ENCODE results near the gene C3AR1. TPM values are rescaled to one million over a fixed set of nuclear protein-coding genes. Genes with fewer than 3 reads are reported as not detected.
"Not testable (repeated sequence)": the region's sequence is repeated elsewhere in the genome, so short reads cannot be mapped to it uniquely, and the experiment has no call there.

C3AR1 gene
- total and polyA plus RNA-seq, 5 experiments from 2014 or later, result 0.09 to 6.5 (median 2.0) TPM

- peak in 1 of 2 donors; percentile 12 for ATAC-seq
- Mint-ChIP-seq H3K36me3 (peaks cover 0 to 21% (median 3%) of the 10 kb centered on the region in 3 donors), H3K4me1 (peaks cover 27 to 84% (median 65%) of the 10 kb centered on the region in 4 donors), H3K9me3 (no peaks in the 10 kb centered on the region), H3K27me3 (no peaks in the 10 kb centered on the region), H3K4me3 (peak overlapping the region; percentile 80 to 99 (median 96)), H3K27ac (peak overlapping the region; percentile 91 to 100 (median 99))
- DNase-seq, result peak in 6 of 10 donors; percentile 5 to 34 (median 20)
- POLR2A ChIA-PET, result interaction anchor here (0.7 to 2.4 kb wide), 8 partner anchors 11 to 221 kb away, joined by 3 to 18 read pairs (median 4); partner anchors contain the start of genes C3AR1, FOXJ2 and SLC2A3
Measured at GRCh38 chr12:8081251-8081920, 15.2 kb upstream of the C3AR1 start.

DNA sequence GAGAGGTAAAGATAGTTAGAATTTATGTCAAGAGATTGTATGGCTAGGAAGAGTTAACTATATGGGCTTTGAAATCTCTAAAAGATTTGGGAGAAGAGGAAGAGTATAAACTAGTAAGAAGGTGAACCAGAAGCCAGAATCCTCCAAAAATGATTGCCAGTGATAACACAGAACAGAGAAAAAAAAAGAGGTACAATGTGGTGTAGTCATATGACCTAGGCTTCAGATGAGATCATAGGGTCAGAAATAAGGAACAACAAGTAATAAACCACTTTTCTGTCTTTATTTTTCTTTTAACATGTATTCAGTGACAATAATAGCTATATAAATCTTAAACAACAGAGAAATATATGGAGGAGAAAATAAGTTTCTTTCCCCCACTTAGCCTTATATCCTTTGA is 14.0 kb upstream of the C3AR1 start:
- Mint-ChIP-seq H3K36me3 (peaks cover 0 to 13% (median 0%) of the 10 kb centered on the region in 3 donors), H3K27ac (peak overlapping the region; percentile 80 to 100 (median 98)), H3K4me1 (peaks cover 25 to 75% (median 58%) of the 10 kb centered on the region in 4 donors), H3K9me3 (no peaks in the 10 kb centered on the region), H3K27me3 (no peaks in the 10 kb centered on the region), H3K4me3 (peak overlapping the region; percentile 4 to 99 (median 60))
- DNase-seq (no peak), ATAC-seq (no peak)
- POLR2A ChIA-PET, result no interaction called here

DNA sequence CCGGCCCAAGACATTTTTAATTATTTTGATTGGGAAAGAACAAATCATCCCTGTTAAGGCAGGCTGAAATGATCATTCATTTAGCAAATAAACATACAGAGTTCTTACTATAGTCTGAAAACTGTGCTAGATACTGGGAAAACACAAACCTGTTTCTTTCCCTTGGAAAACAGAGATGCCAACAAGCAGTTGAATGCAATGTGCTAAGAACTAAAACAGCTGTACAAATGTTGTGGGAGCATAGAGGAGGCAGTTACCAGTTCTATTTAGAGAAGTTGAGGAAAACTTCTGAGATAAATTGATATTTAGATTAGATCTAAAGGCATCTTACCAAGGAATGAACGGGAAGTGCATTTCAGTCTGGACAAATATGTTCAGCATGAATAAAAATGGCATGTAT is 12.8 kb upstream of the C3AR1 start:
- no peaks in the 10 kb centered on the region for H3K27me3 Mint-ChIP-seq
- DNase-seq, result no peak
- peaks cover 0 to 6% (median 0%) of the 10 kb centered on the region in 3 donors for H3K36me3 Mint-ChIP-seq
- ATAC-seq, result no peak
- POLR2A ChIA-PET, result interaction anchor here (0.6 to 3.8 kb wide), 15 partner anchors 8 to 1266 kb away, joined by 3 to 18 read pairs (median 4); partner anchors contain the start of genes C3AR1 and FOXJ2
- peak overlapping the region; percentile 84 to 100 (median 96) for H3K27ac Mint-ChIP-seq
- H3K9me3 Mint-ChIP-seq, result no peaks in the 10 kb centered on the region
- H3K4me3 Mint-ChIP-seq, result peak overlapping the region in 6 of 10 donors; percentile 15 to 36 (median 25)
- peaks cover 18 to 65% (median 46%) of the 10 kb centered on the region in 4 donors for H3K4me1 Mint-ChIP-seq

DNA sequence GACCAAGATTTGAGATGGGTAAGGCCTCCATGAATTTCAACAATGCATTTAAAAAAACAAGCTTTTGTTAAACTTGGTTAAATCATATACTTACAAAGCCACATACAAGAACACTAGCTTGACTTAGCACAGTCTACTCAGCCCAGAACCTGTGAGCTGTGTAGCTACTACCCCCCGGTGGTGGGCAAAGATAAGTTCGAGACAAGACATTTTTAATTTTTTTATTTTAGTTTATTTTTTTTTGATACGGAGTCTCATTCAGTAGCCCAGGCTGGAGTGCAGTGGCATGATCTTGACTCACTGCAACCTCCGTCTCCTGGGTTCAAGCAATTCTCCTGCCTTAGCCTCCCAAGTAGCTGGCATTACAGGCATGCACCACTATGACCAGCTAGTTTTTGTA is 12.2 kb upstream of the C3AR1 start:
- peaks cover 0 to 1% (median 0%) of the 10 kb centered on the region in 3 donors for H3K36me3 Mint-ChIP-seq
- POLR2A ChIA-PET, result interaction anchor here (0.6 to 3.8 kb wide), 17 partner anchors 8 to 1266 kb away, joined by 3 to 18 read pairs (median 4); partner anchors contain the start of genes C3AR1, FOXJ2 and SLC2A3
- peaks cover 16 to 59% (median 42%) of the 10 kb centered on the region in 4 donors for H3K4me1 Mint-ChIP-seq
- peaks cover 0 to under 1% (median 0%) of the 10 kb centered on the region in 5 donors for H3K27me3 Mint-ChIP-seq
- H3K9me3 Mint-ChIP-seq, result no peaks in the 10 kb centered on the region
- peak overlapping the region in 6 of 10 donors; percentile 15 to 36 (median 25) for H3K4me3 Mint-ChIP-seq
- ATAC-seq (peak; percentile 29 to 35), DNase-seq (peak; percentile 42 to 89 (median 68))
- peak overlapping the region; percentile 84 to 100 (median 96) for H3K27ac Mint-ChIP-seq

- no peaks in the 10 kb centered on the region for H3K36me3 Mint-ChIP-seq
- no peak overlapping the region for H3K4me3 Mint-ChIP-seq
- no peaks in the 10 kb centered on the region for H3K9me3 Mint-ChIP-seq
- POLR2A ChIA-PET, result interaction anchor here (1.0 to 3.8 kb wide), 6 partner anchors 9 to 217 kb away, joined by 3 to 18 read pairs (median 6); partner anchors contain the start of genes C3AR1, FOXJ2 and SLC2A3
- peak overlapping the region in 8 of 10 donors; percentile 5 to 63 (median 34) for H3K27ac Mint-ChIP-seq
- ATAC-seq, result no peak
- peaks cover 0 to 2% (median 0%) of the 10 kb centered on the region in 5 donors for H3K27me3 Mint-ChIP-seq
- H3K4me1 Mint-ChIP-seq, result peaks cover 12 to 48% (median 31%) of the 10 kb centered on the region in 4 donors
- no peak for DNase-seq
Measured at GRCh38 chr12:8077207-8077606, 11.0 kb upstream of the C3AR1 start.

GRCh38 chr12:8076366-8076765 is 10.2 kb upstream of the C3AR1 start:
- DNase-seq (no peak), ATAC-seq (no peak)
- no peak overlapping the region for H3K4me3 Mint-ChIP-seq
- H3K27ac Mint-ChIP-seq, result no peak overlapping the region
- H3K4me1 Mint-ChIP-seq, result peaks cover 12 to 41% (median 30%) of the 10 kb centered on the region in 4 donors
- H3K27me3 Mint-ChIP-seq, result peaks cover 0 to 2% (median 0%) of the 10 kb centered on the region in 5 donors
- no peaks in the 10 kb centered on the region for H3K9me3 Mint-ChIP-seq
- no peaks in the 10 kb centered on the region for H3K36me3 Mint-ChIP-seq
- POLR2A ChIA-PET, result interaction anchor here (1.0 to 3.8 kb wide), 2 partner anchors 10 to 140 kb away, joined by 3 to 18 read pairs; partner anchors contain the start of genes C3AR1 and SLC2A3

GRCh38 chr12:8075935-8076334 is 9.8 kb upstream of the C3AR1 start:
- Mint-ChIP-seq H3K36me3 (no peaks in the 10 kb centered on the region), H3K9me3 (no peaks in the 10 kb centered on the region), H3K4me3 (no peak overlapping the region), H3K4me1 (peaks cover 12 to 37% (median 26%) of the 10 kb centered on the region in 4 donors), H3K27ac (no peak overlapping the region), H3K27me3 (peaks cover 0 to 2% (median 0%) of the 10 kb centered on the region in 5 donors)
- DNase-seq (no peak), ATAC-seq (no peak)
- POLR2A ChIA-PET, result interaction anchor here (1.0 to 3.8 kb wide), 2 partner anchors 10 to 140 kb away, joined by 3 to 18 read pairs; partner anchors contain the start of genes C3AR1 and SLC2A3

- H3K9me3 Mint-ChIP-seq, ATAC-seq, H3K36me3 Mint-ChIP-seq, POLR2A ChIA-PET, H3K27me3 Mint-ChIP-seq, DNase-seq, H3K4me3 Mint-ChIP-seq: not testable (repeated sequence)
- H3K27ac Mint-ChIP-seq, result peak overlapping the region in 2 of 10 donors; percentile 27 to 55
- H3K4me1 Mint-ChIP-seq, result peaks cover 4 to 15% (median 4%) of the 10 kb centered on the region in 4 donors
Measured at GRCh38 chr12:8071820-8072219, 5.7 kb upstream of the C3AR1 start.

DNA sequence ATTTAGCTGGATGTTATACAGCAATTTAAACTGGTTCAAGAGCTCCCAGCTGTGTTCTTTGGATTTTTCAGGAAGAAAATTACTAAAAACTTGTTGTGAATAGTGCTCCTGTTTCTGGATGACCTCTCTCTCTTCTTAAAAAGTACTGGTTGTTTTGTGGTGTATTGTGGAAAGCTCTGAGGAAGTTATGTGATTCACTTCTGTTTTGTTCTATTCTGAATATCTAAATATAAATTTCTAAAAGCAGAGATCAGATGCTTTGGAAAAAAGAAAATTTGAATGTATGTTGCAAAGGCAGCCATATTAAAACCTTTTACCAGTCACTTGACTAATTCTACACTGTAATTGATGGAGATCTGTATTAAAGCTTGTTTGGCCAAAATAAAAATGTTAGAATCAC is 3.4 kb upstream of the C3AR1 start:
- Mint-ChIP-seq H3K36me3 (no peaks in the 10 kb centered on the region), H3K9me3 (no peaks in the 10 kb centered on the region), H3K27ac (peak overlapping the region in 4 of 10 donors; percentile 2 to 83 (median 26)), H3K27me3 (peaks cover 0 to 2% (median 0%) of the 10 kb centered on the region in 5 donors), H3K4me1 (peaks cover 17 to 35% (median 24%) of the 10 kb centered on the region in 4 donors), H3K4me3 (no peak overlapping the region)
- DNase-seq (no peak), ATAC-seq (no peak)
- POLR2A ChIA-PET, result interaction anchor here (1.2 kb wide), 1 partner anchor 42 kb away, joined by 3 read pairs; no protein-coding TSS in a partner anchor

DNA sequence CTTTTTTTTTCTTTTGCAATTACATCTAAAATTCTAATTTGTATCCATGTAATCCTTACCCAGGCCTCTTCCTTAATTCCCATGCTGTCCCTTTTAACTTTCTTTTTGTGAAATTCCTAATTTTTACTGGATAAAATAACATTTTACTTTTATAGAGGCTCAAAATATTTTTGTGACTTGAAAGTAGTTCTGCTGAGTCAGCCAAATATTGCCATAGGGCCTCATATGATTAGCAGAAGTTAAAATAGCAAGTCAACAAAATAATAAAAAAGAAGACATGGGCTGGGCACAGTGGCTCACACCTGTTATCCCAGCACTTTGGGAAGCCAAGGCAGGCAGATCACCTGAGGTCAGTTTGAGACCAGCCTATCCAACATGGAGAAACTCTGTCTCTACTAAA is 2.0 kb downstream of the C3AR1 start:
- Mint-ChIP-seq H3K9me3 (no peaks in the 10 kb centered on the region), H3K4me1 (peaks cover 15 to 35% (median 25%) of the 10 kb centered on the region in 4 donors), H3K27ac (peak overlapping the region in 3 of 10 donors; percentile 19 to 65 (median 55)), H3K4me3 (peak overlapping the region in 1 of 10 donors; percentile 50), H3K36me3 (peaks cover 0 to 7% (median 2%) of the 10 kb centered on the region in 3 donors), H3K27me3 (no peaks in the 10 kb centered on the region)
- DNase-seq (no peak), ATAC-seq (no peak)
- POLR2A ChIA-PET, result interaction anchor here (0.6 kb wide), 1 partner anchor 32 kb away, joined by 6 read pairs; no protein-coding TSS in a partner anchor

GRCh38 chr12:8058506-8058905 is 7.7 kb downstream of the C3AR1 start:
- Mint-ChIP-seq H3K4me1 (peaks cover 0 to 11% (median 0%) of the 10 kb centered on the region in 4 donors), H3K36me3 (peaks cover 0 to 31% (median 13%) of the 10 kb centered on the region in 3 donors), H3K9me3 (no peaks in the 10 kb centered on the region), H3K27me3 (no peaks in the 10 kb centered on the region), H3K4me3 (no peak overlapping the region), H3K27ac (peak overlapping the region in 1 of 10 donors; percentile 63)
- ATAC-seq (no peak), DNase-seq (no peak)
- POLR2A ChIA-PET, result interaction anchor here (1.1 kb wide), 1 partner anchor 8 kb away, joined by 7 read pairs; the partner anchor contains the start of gene C3AR1

- Mint-ChIP-seq H3K27me3 (no peaks in the 10 kb centered on the region), H3K27ac (peak overlapping the region in 3 of 10 donors; percentile 19 to 63 (median 37))
Measured at GRCh38 chr12:8057839-8058238, 8.3 kb downstream of the C3AR1 start.

More at GRCh38 chr12:8057839-8058238, 8.3 kb downstream of the C3AR1 start:
- Mint-ChIP-seq H3K9me3 (no peaks in the 10 kb centered on the region), H3K36me3 (peaks cover 0 to 37% (median 13%) of the 10 kb centered on the region in 3 donors), H3K4me3 (no peak overlapping the region), H3K4me1 (peaks cover 0 to 7% (median 0%) of the 10 kb centered on the region in 4 donors)
- POLR2A ChIA-PET, result interaction anchor here (1.1 kb wide), 1 partner anchor 9 kb away, joined by 7 read pairs; the partner anchor contains the start of gene C3AR1
- DNase-seq, result no peak
- ATAC-seq, result no peak
